LNCAP (cell line): ENCODE results near the gene PDE7B.

Source experiments
- CTCF ChIP-seq: fragments of 450-650 bp; IDR thresholded peaks from 2 replicates; pipeline ENCODE4 v1.5.1; 2017; ENCODE audit warnings: mild to moderate bottlenecking

Gene PDE7B

GRCh38 chr6:136077834-136078576, 226.5 kb downstream of the PDE7B start:
- TF ChIP-seq CTCF: no peak

GRCh38 chr6:136079701-136080565, 228.4 kb downstream of the PDE7B start:
- no peak for TF ChIP-seq CTCF

GRCh38 chr6:136083540-136083939, 232.0 kb downstream of the PDE7B start:
- no peak for TF ChIP-seq CTCF

- no peak for TF ChIP-seq CTCF
Measured at GRCh38 chr6:136084403-136084802, 232.9 kb downstream of the PDE7B start.

- no peak for TF ChIP-seq CTCF
Measured at GRCh38 chr6:136085370-136086115, 234.0 kb downstream of the PDE7B start.

- no peak for TF ChIP-seq CTCF
Measured at GRCh38 chr6:136086686-136087085, 235.2 kb downstream of the PDE7B start.

- no peak for TF ChIP-seq CTCF
Measured at GRCh38 chr6:136087986-136088385, 236.5 kb downstream of the PDE7B start.
